ENCODE results near the gene SNRNP25.
"Not testable (repeated sequence)": the region's sequence is repeated elsewhere in the genome, so short reads cannot be mapped to it uniquely, and the experiment has no call there.

The SNRNP25 gene

GRCh38 chr16:38941-39892, 14.4 kb upstream of the SNRNP25 start:
- H3K4me3 ChIP-seq (ENCODE audit: low read depth, low read length), result no peak overlapping the region
- no peak for DNase-seq (ENCODE audit: low read depth)

- DNase-seq (ENCODE audit: low read depth), result no peak
- H3K4me3 ChIP-seq (ENCODE audit: low read depth, low read length), result no peak overlapping the region
Measured at GRCh38 chr16:41439-42068, 12.1 kb upstream of the SNRNP25 start.

GRCh38 chr16:42069-42457, 11.6 kb upstream of the SNRNP25 start:
- no peak overlapping the region for H3K4me3 ChIP-seq (ENCODE audit: low read depth, low read length)
- no peak for DNase-seq (ENCODE audit: low read depth)

- no peak overlapping the region for H3K4me3 ChIP-seq (ENCODE audit: low read depth, low read length)
- no peak for DNase-seq (ENCODE audit: low read depth)
Measured at GRCh38 chr16:42691-43090, 10.9 kb upstream of the SNRNP25 start.

- DNase-seq (ENCODE audit: low read depth), result no peak
- H3K4me3 ChIP-seq (ENCODE audit: low read depth, low read length), result no peak overlapping the region
Measured at GRCh38 chr16:43294-43693, 10.3 kb upstream of the SNRNP25 start.

- no peak for DNase-seq (ENCODE audit: low read depth)
- H3K4me3 ChIP-seq (ENCODE audit: low read depth, low read length), result no peak overlapping the region
Measured at GRCh38 chr16:44655-45054, 9.0 kb upstream of the SNRNP25 start.

- DNase-seq (ENCODE audit: low read depth), result no peak
Measured at GRCh38 chr16:45454-45853, 8.2 kb upstream of the SNRNP25 start.

GRCh38 chr16:46510-46909, 7.1 kb upstream of the SNRNP25 start:
- H3K4me3 ChIP-seq (ENCODE audit: low read depth, low read length); DNase-seq (ENCODE audit: low read depth): not testable (repeated sequence)

More at GRCh38 chr16:45454-45853, 8.2 kb upstream of the SNRNP25 start:
- H3K4me3 ChIP-seq (ENCODE audit: low read depth, low read length), result no peak overlapping the region

GRCh38 chr16:47234-47633, 6.4 kb upstream of the SNRNP25 start:
- no peak overlapping the region for H3K4me3 ChIP-seq (ENCODE audit: low read depth, low read length)
- DNase-seq (ENCODE audit: low read depth), result no peak

GRCh38 chr16:50769-51591, 2.6 kb upstream of the SNRNP25 start:
- H3K4me3 ChIP-seq (ENCODE audit: low read depth, low read length), result no peak overlapping the region
- no peak for DNase-seq (ENCODE audit: low read depth)

GRCh38 chr16:54237-54581, 581 bp downstream of the SNRNP25 start:
- no peak for DNase-seq (ENCODE audit: low read depth)

GRCh38 chr16:55571-56136, 2.0 kb downstream of the SNRNP25 start:
- H3K4me3 ChIP-seq (ENCODE audit: low read depth, low read length), result no peak overlapping the region
- DNase-seq (ENCODE audit: low read depth), result no peak

More at GRCh38 chr16:54237-54581, 581 bp downstream of the SNRNP25 start:
- H3K4me3 ChIP-seq (ENCODE audit: low read depth, low read length), result peak overlapping the region; percentile 87

- no peak overlapping the region for H3K4me3 ChIP-seq (ENCODE audit: low read depth, low read length)
- DNase-seq (ENCODE audit: low read depth), result no peak
Measured at GRCh38 chr16:56231-56927, 2.8 kb downstream of the SNRNP25 start.

- H3K4me3 ChIP-seq (ENCODE audit: low read depth, low read length), result no peak overlapping the region
Measured at GRCh38 chr16:57711-58110, 4.1 kb downstream of the SNRNP25 start.

GRCh38 chr16:58491-59439, 5.1 kb downstream of the SNRNP25 start:
- no peak overlapping the region for H3K4me3 ChIP-seq (ENCODE audit: low read depth, low read length)
- DNase-seq (ENCODE audit: low read depth), result no peak

More at GRCh38 chr16:57711-58110, 4.1 kb downstream of the SNRNP25 start:
- DNase-seq (ENCODE audit: low read depth), result no peak

- no peak for DNase-seq (ENCODE audit: low read depth)
- no peak overlapping the region for H3K4me3 ChIP-seq (ENCODE audit: low read depth, low read length)
Measured at GRCh38 chr16:59440-60059, 5.9 kb downstream of the SNRNP25 start.

- no peak for DNase-seq (ENCODE audit: low read depth)
- H3K4me3 ChIP-seq (ENCODE audit: low read depth, low read length), result no peak overlapping the region
Measured at GRCh38 chr16:60166-60565, 6.5 kb downstream of the SNRNP25 start.

All from skeletal muscle cell (primary cell).